Parathyroid adenoma (tissue), 2 donors: ENCODE measurements around the gene XPOT.

Source experiments
- H2AFZ ChIP-seq: fragments of 300-600 bp; sonication (generic); one replicate; pipeline ENCODE4 v1.7.0; 2017; ENCODE audit warnings: antibody characterized with exemption, mild to moderate bottlenecking
- H3K27ac ChIP-seq: fragments of 300-600 bp; sonication (generic); one replicate; pipeline ENCODE4 v1.7.0; 2017
- H3K27me3 ChIP-seq: fragments of 300-600 bp; sonication (generic); one replicate; pipeline ENCODE4 v1.7.0; 2017; ENCODE audit warnings: low read length; ENCODE audit not compliant: control insufficient read depth, insufficient read depth
- H3K36me3 ChIP-seq: fragments of 300-600 bp; sonication (generic); one replicate; pipeline ENCODE4 v1.7.0; 2017; ENCODE audit warnings: low read length; ENCODE audit not compliant: control insufficient read depth, insufficient read depth
- H3K4me1 ChIP-seq: fragments of 300-600 bp; sonication (generic); one replicate; pipeline ENCODE4 v1.7.0; 2017; ENCODE audit warnings: control low read depth
- H3K4me2 ChIP-seq: fragments of 300-600 bp; sonication (generic); one replicate; pipeline ENCODE4 v1.7.0; 2017; ENCODE audit warnings: low read length
- H3K4me3 ChIP-seq: fragments of 300-600 bp; sonication (generic); one replicate; pipeline ENCODE4 v1.7.0; 2017; ENCODE audit warnings: low read depth, low read length
- H3K79me2 ChIP-seq: fragments of 300-600 bp; sonication (generic); one replicate; pipeline ENCODE4 v1.7.0; 2017; ENCODE audit warnings: control low read depth
- H3K9ac ChIP-seq: fragments of 300-600 bp; sonication (generic); one replicate; pipeline ENCODE4 v1.7.0; 2017; ENCODE audit warnings: mild to moderate bottlenecking
- H3K9me3 ChIP-seq: fragments of 300-600 bp; sonication (generic); one replicate; pipeline ENCODE4 v1.7.0; 2017; ENCODE audit warnings: low read length; ENCODE audit not compliant: control insufficient read depth
- TF ChIP-seq, protein P1 (sequence below): fragments of 300-600 bp; sonication (generic); IDR thresholded peaks from one replicate; pipeline ENCODE4 v1.7.0; 2017; ENCODE audit warnings: antibody characterized with exemption, mild to moderate bottlenecking
- donor health status: primary hyperparathyroidism.

The XPOT gene

DNA sequence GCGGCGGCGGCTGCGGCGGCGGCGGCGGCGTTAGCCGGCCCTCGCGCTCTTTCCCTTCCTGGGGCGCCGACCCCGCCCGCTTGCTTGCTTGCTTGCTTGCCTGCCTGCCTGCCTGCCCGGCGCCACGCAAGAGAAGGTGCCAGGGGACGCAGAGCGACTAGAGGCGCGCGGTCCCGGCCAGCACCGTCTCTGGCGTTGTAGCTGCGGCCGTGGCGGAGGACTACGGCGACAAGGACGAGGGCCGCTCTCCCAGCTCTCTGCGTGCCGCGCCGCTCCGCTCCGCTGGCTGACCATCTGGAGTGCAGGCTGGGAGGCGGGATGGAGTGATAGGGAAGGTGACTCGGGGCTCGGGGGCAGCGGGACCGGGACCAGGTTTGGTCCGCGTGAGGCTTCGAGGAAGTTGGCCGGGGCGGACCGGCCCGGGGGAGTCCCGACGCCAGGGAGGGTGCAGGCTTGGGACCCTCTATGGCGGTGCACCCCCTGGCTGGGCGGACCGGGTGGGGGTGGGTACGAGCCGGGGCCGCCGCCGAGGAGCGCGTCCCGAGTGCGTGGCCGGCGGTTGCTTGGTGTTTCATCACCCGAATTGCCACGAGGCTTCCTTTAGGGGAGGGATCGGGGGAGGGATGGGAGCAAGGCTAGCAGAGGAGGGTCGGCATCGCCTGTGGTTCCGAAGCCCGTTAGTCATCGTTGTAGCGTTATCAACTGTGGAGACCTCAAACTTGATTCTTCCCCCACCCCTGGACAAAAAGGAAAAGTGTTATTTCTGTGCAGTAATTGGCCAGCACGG, 471 bp downstream of the XPOT start:
- Histone ChIP-seq H2AFZ (peak overlapping the region; percentile 100), H3K79me2 (peaks cover 27% of the 10 kb centered on the region), H3K27ac (peak overlapping the region; percentile 95), H3K4me1 (peaks cover 16% of the 10 kb centered on the region), H3K4me3 (peak overlapping the region; percentile 75), H3K27me3 (no peaks in the 10 kb centered on the region), H3K36me3 (no peaks in the 10 kb centered on the region), H3K4me2 (peak overlapping the region; percentile 87), H3K9me3 (no peaks in the 10 kb centered on the region), H3K9ac (peak overlapping the region; percentile 74)
- TF ChIP-seq, protein P1, sequence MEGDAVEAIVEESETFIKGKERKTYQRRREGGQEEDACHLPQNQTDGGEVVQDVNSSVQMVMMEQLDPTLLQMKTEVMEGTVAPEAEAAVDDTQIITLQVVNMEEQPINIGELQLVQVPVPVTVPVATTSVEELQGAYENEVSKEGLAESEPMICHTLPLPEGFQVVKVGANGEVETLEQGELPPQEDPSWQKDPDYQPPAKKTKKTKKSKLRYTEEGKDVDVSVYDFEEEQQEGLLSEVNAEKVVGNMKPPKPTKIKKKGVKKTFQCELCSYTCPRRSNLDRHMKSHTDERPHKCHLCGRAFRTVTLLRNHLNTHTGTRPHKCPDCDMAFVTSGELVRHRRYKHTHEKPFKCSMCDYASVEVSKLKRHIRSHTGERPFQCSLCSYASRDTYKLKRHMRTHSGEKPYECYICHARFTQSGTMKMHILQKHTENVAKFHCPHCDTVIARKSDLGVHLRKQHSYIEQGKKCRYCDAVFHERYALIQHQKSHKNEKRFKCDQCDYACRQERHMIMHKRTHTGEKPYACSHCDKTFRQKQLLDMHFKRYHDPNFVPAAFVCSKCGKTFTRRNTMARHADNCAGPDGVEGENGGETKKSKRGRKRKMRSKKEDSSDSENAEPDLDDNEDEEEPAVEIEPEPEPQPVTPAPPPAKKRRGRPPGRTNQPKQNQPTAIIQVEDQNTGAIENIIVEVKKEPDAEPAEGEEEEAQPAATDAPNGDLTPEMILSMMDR: no peak

DNA sequence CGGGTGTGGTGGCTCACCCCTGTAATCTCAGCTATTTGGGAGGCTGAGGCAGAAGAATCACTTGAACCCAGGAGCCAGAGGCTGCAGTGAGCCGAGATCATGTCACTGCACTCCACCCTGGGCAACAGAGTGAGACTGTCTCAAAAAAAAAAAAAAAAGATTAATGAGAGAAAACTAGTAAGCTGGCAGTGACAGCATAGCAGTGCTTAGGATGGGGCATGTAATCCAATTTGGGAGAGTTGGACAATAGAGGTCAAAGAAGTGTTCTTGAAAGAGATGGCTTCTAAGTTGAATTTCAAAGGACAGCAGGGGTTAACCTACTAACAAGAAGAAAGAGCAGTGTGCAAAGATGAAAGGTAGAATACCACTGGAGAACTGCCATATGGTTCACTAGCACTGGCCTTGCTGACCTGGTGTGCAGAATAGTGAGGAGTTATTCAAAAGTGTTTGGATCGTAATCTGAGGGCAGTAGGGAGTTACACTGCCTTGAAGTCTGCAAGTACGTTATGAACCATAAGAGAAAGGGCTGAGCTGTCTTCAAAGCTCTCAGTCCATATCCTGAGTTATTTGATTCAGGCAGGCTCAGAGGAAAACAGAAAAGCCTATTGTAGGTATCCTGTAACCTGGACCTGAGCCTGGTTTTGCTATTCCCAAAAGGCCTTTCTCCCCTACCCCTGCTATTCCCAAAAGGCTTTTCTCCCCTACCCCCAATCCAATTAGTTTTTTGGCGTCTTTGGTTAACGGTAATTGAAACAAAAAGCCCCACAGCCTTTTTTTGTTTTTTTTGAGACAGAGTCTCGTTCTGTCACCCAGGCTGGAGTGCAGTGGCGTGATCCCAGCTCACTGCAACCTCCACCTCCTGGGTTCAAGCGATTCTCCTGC, 3.4 kb downstream of the XPOT start:
- Histone ChIP-seq H2AFZ (no peak overlapping the region), H3K4me3 (no peak overlapping the region), H3K36me3 (no peaks in the 10 kb centered on the region), H3K27me3 (no peaks in the 10 kb centered on the region), H3K9me3 (no peaks in the 10 kb centered on the region), H3K4me1 (peaks cover 7% of the 10 kb centered on the region), H3K4me2 (no peak overlapping the region), H3K79me2 (peaks cover 27% of the 10 kb centered on the region), H3K27ac (no peak overlapping the region), H3K9ac (no peak overlapping the region)
- TF ChIP-seq, protein P1: no peak

DNA sequence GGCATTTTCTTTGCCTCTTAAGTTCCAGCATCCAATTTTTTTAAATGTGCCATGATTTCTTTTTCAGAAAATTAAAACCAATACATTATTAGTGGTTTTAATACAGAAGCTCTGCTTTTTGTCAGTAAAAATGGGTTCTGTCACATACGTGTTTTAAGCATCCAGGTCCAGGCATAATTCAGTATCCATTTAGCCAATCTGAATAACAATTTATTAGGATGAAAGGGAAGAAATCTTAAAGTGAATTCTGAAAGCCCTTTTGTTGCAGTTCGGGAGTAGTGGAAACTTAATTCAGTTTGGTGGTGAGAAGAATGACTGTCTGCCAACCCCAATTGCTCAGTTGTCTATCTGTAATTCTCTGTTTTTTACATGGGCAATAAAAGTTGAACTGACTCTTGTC, 7.2 kb downstream of the XPOT start:
- no peaks in the 10 kb centered on the region for H3K9me3 ChIP-seq
- no peak overlapping the region for H2AFZ ChIP-seq
- TF ChIP-seq, protein P1: no peak
- H3K4me3 ChIP-seq: no peak overlapping the region
- H3K27me3 ChIP-seq: no peaks in the 10 kb centered on the region
- H3K79me2 ChIP-seq: peaks cover 12% of the 10 kb centered on the region
- H3K4me1 ChIP-seq: peaks cover 4% of the 10 kb centered on the region
- no peak overlapping the region for H3K27ac ChIP-seq
- H3K4me2 ChIP-seq: no peak overlapping the region
- H3K36me3 ChIP-seq: no peaks in the 10 kb centered on the region
- H3K9ac ChIP-seq: no peak overlapping the region

DNA sequence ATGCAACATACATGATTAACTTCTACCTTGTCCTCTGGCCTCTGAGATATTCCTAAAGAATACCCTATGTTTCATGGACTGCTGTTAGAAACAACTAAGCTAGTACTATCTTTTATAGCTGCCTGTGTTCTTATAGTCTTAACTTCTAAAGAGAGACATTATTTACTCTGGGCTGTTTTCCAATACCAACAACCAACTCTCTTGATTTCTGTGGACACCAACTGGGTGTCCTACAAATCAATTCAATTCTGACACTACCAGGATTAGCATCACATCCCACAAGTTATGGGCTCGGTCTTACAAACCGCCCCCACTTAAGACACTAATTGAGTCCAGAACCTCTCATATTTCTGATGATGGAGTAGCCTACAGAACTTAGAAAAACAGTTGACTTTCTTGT, 8.3 kb downstream of the XPOT start:
- H3K27ac ChIP-seq: no peak overlapping the region
- no peak overlapping the region for H3K4me2 ChIP-seq
- H3K9ac ChIP-seq: no peak overlapping the region
- no peaks in the 10 kb centered on the region for H3K36me3 ChIP-seq
- peaks cover 4% of the 10 kb centered on the region for H3K79me2 ChIP-seq
- TF ChIP-seq, protein P1: no peak
- no peaks in the 10 kb centered on the region for H3K9me3 ChIP-seq
- H3K4me3 ChIP-seq: no peak overlapping the region
- peaks cover 4% of the 10 kb centered on the region for H3K4me1 ChIP-seq
- no peak overlapping the region for H2AFZ ChIP-seq
- no peaks in the 10 kb centered on the region for H3K27me3 ChIP-seq
